ENCODE measurements around the gene ANGPTL8.

ANGPTL8 gene

GRCh38 chr19:11238041-11238440 lies 1.4 kb upstream of the ANGPTL8 start:
- DNase-seq, result no peak

GRCh38 chr19:11238781-11239376 lies 540 bp upstream of the ANGPTL8 start:
- DNase-seq, result no peak

- DNase-seq, result no peak
These were observed 607 bp downstream of the ANGPTL8 start for GRCh38 chr19:11240008-11240444.

- no peak for DNase-seq
These were observed 2.6 kb downstream of the ANGPTL8 start for GRCh38 chr19:11242025-11242424.

GRCh38 chr19:11242864-11243797 lies 3.7 kb downstream of the ANGPTL8 start:
- no peak for DNase-seq

GRCh38 chr19:11243798-11244169 lies 4.4 kb downstream of the ANGPTL8 start:
- DNase-seq, result no peak

- DNase-seq, result no peak
These were observed 5.6 kb downstream of the ANGPTL8 start for GRCh38 chr19:11244846-11245589.

- DNase-seq, result no peak
These were observed 7.5 kb downstream of the ANGPTL8 start for GRCh38 chr19:11246941-11247340.

GRCh38 chr19:11247391-11247790 lies 8.0 kb downstream of the ANGPTL8 start:
- no peak for DNase-seq

- DNase-seq, result no peak
These were observed 8.5 kb downstream of the ANGPTL8 start for GRCh38 chr19:11247934-11248333.

GRCh38 chr19:11248852-11249251 lies 9.4 kb downstream of the ANGPTL8 start:
- no peak for DNase-seq

- DNase-seq, result no peak
These were observed 11.8 kb downstream of the ANGPTL8 start for GRCh38 chr19:11251217-11251616.

- DNase-seq, result no peak
These were observed 12.4 kb downstream of the ANGPTL8 start for GRCh38 chr19:11251650-11252314.

GRCh38 chr19:11252665-11253355 lies 13.4 kb downstream of the ANGPTL8 start:
- no peak for DNase-seq

- DNase-seq, result no peak
These were observed 15.2 kb downstream of the ANGPTL8 start for GRCh38 chr19:11254666-11255065.

GRCh38 chr19:11256189-11256588 lies 16.8 kb downstream of the ANGPTL8 start:
- no peak for DNase-seq

- DNase-seq, result no peak
These were observed 18.5 kb downstream of the ANGPTL8 start for GRCh38 chr19:11257846-11258380.

- DNase-seq, result no peak
These were observed 21.6 kb downstream of the ANGPTL8 start for GRCh38 chr19:11260996-11261395.

GRCh38 chr19:11261431-11261970 lies 22.1 kb downstream of the ANGPTL8 start:
- DNase-seq, result no peak

GRCh38 chr19:11261971-11262839 lies 22.8 kb downstream of the ANGPTL8 start, which contains the start of gene DOCK6:
Gene DOCK6, minus strand, starts transcription at chr19:11262524. Its CDS starts 84 bp downstream, at chr19:11262440.
- no peak for DNase-seq

- DNase-seq, result no peak
These were observed 24.3 kb downstream of the ANGPTL8 start for GRCh38 chr19:11263726-11264125.

Measured in cerebellar nuclear complex (tissue), 1 donor.